Measurements from ENCODE around the gene FOCAD.

DNA sequence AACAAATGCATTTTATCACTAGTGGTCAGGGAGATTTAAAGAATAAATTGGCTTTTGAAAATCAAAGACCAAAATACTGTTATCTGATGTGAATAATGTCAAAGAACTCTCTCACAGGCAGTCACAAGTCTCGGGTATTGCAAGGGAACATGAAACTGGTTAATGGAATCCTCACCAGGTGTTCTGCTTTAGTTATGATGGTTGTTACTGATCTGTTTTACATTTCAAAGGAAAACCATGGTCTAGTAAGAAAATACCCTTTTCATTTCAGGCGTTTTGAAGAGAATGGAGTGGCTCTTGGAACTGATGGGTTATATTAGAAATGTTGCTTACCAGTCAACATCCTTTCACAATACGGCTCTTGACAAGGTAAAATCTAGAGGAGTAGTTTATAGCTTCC is 304.0 kb downstream of the FOCAD start:
- TF ChIP-seq, protein P1, sequence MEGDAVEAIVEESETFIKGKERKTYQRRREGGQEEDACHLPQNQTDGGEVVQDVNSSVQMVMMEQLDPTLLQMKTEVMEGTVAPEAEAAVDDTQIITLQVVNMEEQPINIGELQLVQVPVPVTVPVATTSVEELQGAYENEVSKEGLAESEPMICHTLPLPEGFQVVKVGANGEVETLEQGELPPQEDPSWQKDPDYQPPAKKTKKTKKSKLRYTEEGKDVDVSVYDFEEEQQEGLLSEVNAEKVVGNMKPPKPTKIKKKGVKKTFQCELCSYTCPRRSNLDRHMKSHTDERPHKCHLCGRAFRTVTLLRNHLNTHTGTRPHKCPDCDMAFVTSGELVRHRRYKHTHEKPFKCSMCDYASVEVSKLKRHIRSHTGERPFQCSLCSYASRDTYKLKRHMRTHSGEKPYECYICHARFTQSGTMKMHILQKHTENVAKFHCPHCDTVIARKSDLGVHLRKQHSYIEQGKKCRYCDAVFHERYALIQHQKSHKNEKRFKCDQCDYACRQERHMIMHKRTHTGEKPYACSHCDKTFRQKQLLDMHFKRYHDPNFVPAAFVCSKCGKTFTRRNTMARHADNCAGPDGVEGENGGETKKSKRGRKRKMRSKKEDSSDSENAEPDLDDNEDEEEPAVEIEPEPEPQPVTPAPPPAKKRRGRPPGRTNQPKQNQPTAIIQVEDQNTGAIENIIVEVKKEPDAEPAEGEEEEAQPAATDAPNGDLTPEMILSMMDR (IDR thresholded peaks at IDR 0.05): no peak
- TF ChIP-seq POLR2A (IDR thresholded peaks at IDR 0.05): no peak
- TF ChIP-seq EP300 (IDR thresholded peaks at IDR 0.05): no peak
- TF ChIP-seq POLR2AphosphoS5 (IDR thresholded peaks at IDR 0.05): no peak
